ENCODE data around the gene IFT43. TPM values are rescaled to one million over a fixed set of nuclear protein-coding genes. Genes with fewer than 3 reads are reported as not detected.

IFT43 gene
- total RNA-seq, 1 experiment from 2014 or later = 20.3 TPM

- no peak for DNase-seq (ENCODE audit: low spot score)
- Histone ChIP-seq H3K36me3 (ENCODE audit: insufficient read depth, low read length, poor library complexity, severe bottlenecking) (no peaks in the 10 kb centered on the region), H3K4me3 (ENCODE audit: low read depth, low read length, poor library complexity, severe bottlenecking) (no peak overlapping the region), H3K27ac (ENCODE audit: low read depth, low read length, poor library complexity, severe bottlenecking) (no peak overlapping the region), H3K27me3 (replicated peaks; ENCODE audit: insufficient read depth, low read depth, low read length, poor library complexity) (no peaks in the 10 kb centered on the region), H3K9me3 (ENCODE audit: low read depth, low read length, poor library complexity, severe bottlenecking) (no peaks in the 10 kb centered on the region), H3K4me1 (ENCODE audit: insufficient read depth, low read length, poor library complexity, severe bottlenecking) (no peaks in the 10 kb centered on the region)
- CTCF ChIA-PET = interaction anchor here (0.6 kb wide), 1 partner anchor 369 kb away, joined by 3 read pairs; no protein-coding TSS in a partner anchor
- BruUV-seq (replicated peaks) = no TSS peak
- POLR2A ChIA-PET (ENCODE audit: low non-redundant PET) = no interaction called here
- TF ChIP-seq EZH2 (IDR thresholded peaks at IDR 0.05; ENCODE audit: borderline replicate concordance, low read depth, low read length, poor library complexity, severe bottlenecking) (no peak), CTCF (conservative IDR thresholded peaks at IDR 0.05; ENCODE audit: low read depth, low read length) (no peak)
- intact Hi-C loops (cut with micrococcal nuclease; ENCODE audit: unreplicated experiment) = no loop called here
Measured at GRCh38 chr14:76024211-76024907, 38.8 kb downstream of the IFT43 start.

GRCh38 chr14:76034566-76034965, 49.0 kb downstream of the IFT43 start:
- no peak overlapping the region for H3K4me3 ChIP-seq (ENCODE audit: low read depth, low read length, poor library complexity, severe bottlenecking)
- ChIA-PET CTCF (no interaction called here), POLR2A (ENCODE audit: low non-redundant PET) (no interaction called here)
- H3K9me3 ChIP-seq (ENCODE audit: low read depth, low read length, poor library complexity, severe bottlenecking) = no peaks in the 10 kb centered on the region
- no peaks in the 10 kb centered on the region for H3K36me3 ChIP-seq (ENCODE audit: insufficient read depth, low read length, poor library complexity, severe bottlenecking)
- H3K4me1 ChIP-seq (ENCODE audit: insufficient read depth, low read length, poor library complexity, severe bottlenecking) = no peaks in the 10 kb centered on the region
- H3K27ac ChIP-seq (ENCODE audit: low read depth, low read length, poor library complexity, severe bottlenecking) = no peak overlapping the region
- no TSS peak for BruUV-seq (replicated peaks)
- no peak for TF ChIP-seq EZH2 (IDR thresholded peaks at IDR 0.05; ENCODE audit: borderline replicate concordance, low read depth, low read length, poor library complexity, severe bottlenecking)
- TF ChIP-seq CTCF (conservative IDR thresholded peaks at IDR 0.05; ENCODE audit: low read depth, low read length) = no peak
- intact Hi-C loops (cut with micrococcal nuclease; ENCODE audit: unreplicated experiment) = no loop called here
- H3K27me3 ChIP-seq (replicated peaks; ENCODE audit: insufficient read depth, low read depth, low read length, poor library complexity) = no peaks in the 10 kb centered on the region
- DNase-seq (ENCODE audit: low spot score) = no peak

- no peak for DNase-seq (ENCODE audit: low spot score)
- H3K27ac ChIP-seq (ENCODE audit: low read depth, low read length, poor library complexity, severe bottlenecking) = no peak overlapping the region
- H3K4me1 ChIP-seq (ENCODE audit: insufficient read depth, low read length, poor library complexity, severe bottlenecking) = no peaks in the 10 kb centered on the region
- ChIA-PET POLR2A (ENCODE audit: low non-redundant PET) (no interaction called here), CTCF (no interaction called here)
- intact Hi-C loops (cut with micrococcal nuclease; ENCODE audit: unreplicated experiment) = no loop called here
- no TSS peak for BruUV-seq (replicated peaks)
- no peaks in the 10 kb centered on the region for H3K9me3 ChIP-seq (ENCODE audit: low read depth, low read length, poor library complexity, severe bottlenecking)
- H3K36me3 ChIP-seq (ENCODE audit: insufficient read depth, low read length, poor library complexity, severe bottlenecking) = no peaks in the 10 kb centered on the region
- no peaks in the 10 kb centered on the region for H3K27me3 ChIP-seq (replicated peaks; ENCODE audit: insufficient read depth, low read depth, low read length, poor library complexity)
- H3K4me3 ChIP-seq (ENCODE audit: low read depth, low read length, poor library complexity, severe bottlenecking) = no peak overlapping the region
- no peak for TF ChIP-seq EZH2 (IDR thresholded peaks at IDR 0.05; ENCODE audit: borderline replicate concordance, low read depth, low read length, poor library complexity, severe bottlenecking)
- no peak for TF ChIP-seq CTCF (conservative IDR thresholded peaks at IDR 0.05; ENCODE audit: low read depth, low read length)
Measured at GRCh38 chr14:76040704-76041103, 55.1 kb downstream of the IFT43 start.
